MG63 (cell line): Measurements from ENCODE around the gene PRLH. TPM values are rescaled to one million over a fixed set of nuclear protein-coding genes. Genes with fewer than 3 reads are reported as not detected.
"Not testable (repeated sequence)": the region's sequence is repeated elsewhere in the genome, so short reads cannot be mapped to it uniquely, and the experiment has no call there.

Source experiments
- DNase-seq: peaks from one replicate; pipeline ENCODE4 v3.0.0-alpha.2; 2020
- H3K27me3 ChIP-seq: fragments of 250-450 bp; sonication (Bioruptor Pico); 2 replicates; pipeline ENCODE4 v1.5.1; 2020; ENCODE audit warnings: mild to moderate bottlenecking, moderate library complexity
- H3K36me3 ChIP-seq: fragments of 250-450 bp; sonication (Bioruptor Pico); 2 replicates; pipeline ENCODE4 v1.5.1; 2020; ENCODE audit warnings: mild to moderate bottlenecking, moderate library complexity
- H3K4me3 ChIP-seq: fragments of 250-450 bp; sonication (Bioruptor Pico); 2 replicates; pipeline ENCODE4 v1.5.1; 2020; ENCODE audit warnings: mild to moderate bottlenecking, moderate library complexity
- H3K9me3 ChIP-seq: fragments of 250-450 bp; sonication (Bioruptor Pico); 2 replicates; pipeline ENCODE4 v1.5.1; 2020; ENCODE audit warnings: mild to moderate bottlenecking, moderate library complexity
- total RNA-seq: library from RNA; depleted of rRNA; stranded (reverse); fragments of >200 nt; shearing (Covaris generic); gene quantifications from 2 replicates; pipeline ENCODE4 v1.2.3, GENCODE V29; 2014; ENCODE audit warnings: low replicate concordance; rRNA removed

The PRLH gene
- total RNA-seq, 1 experiment from 2014 or later, result not detected

- DNase-seq, result no peak
- Histone ChIP-seq H3K36me3 (no peaks in the 10 kb centered on the region), H3K4me3 (no peak overlapping the region), H3K9me3 (no peaks in the 10 kb centered on the region), H3K27me3 (no peaks in the 10 kb centered on the region)
Observed at GRCh38 chr2:237602409-237602808, 36.0 kb downstream of the PRLH start.

- Histone ChIP-seq H3K9me3 (no peaks in the 10 kb centered on the region), H3K4me3 (no peak overlapping the region), H3K27me3 (no peaks in the 10 kb centered on the region), H3K36me3 (no peaks in the 10 kb centered on the region)
- no peak for DNase-seq
Observed at GRCh38 chr2:237603049-237603717, 36.8 kb downstream of the PRLH start.

DNA sequence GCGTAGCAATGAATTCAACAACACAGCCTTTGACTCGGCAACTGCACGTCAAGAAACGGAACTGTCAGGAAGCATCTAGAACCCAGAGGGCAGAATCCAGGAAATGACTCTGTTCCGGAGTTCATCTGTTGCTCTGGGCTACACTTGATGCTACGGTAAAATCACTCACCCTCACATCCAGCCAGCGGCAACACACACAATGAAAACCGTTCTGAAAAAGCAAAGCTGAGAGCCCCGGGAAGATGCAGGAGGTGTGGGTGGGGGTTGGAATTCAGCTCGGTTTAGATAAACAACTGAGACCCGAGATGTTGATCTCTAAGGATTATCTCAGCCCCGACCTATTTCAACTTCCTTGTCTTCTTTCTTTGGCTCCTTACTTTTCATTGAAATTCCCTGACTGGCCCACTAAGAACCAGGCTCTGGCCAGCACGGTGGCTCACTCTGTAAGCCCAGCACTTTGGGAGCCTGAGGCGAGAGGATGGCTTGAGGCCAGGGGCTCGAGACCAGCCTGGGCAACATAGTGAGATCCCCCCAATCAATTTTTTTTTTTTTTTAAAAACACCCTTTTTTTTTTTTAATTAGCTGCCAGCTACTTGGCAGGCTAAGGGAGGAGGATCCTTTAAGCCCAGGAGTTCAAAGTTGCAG lies 37.5 kb downstream of the PRLH start:
- Histone ChIP-seq H3K27me3 (no peaks in the 10 kb centered on the region), H3K36me3 (no peaks in the 10 kb centered on the region), H3K4me3 (no peak overlapping the region), H3K9me3 (no peaks in the 10 kb centered on the region)
- DNase-seq, result no peak

DNA sequence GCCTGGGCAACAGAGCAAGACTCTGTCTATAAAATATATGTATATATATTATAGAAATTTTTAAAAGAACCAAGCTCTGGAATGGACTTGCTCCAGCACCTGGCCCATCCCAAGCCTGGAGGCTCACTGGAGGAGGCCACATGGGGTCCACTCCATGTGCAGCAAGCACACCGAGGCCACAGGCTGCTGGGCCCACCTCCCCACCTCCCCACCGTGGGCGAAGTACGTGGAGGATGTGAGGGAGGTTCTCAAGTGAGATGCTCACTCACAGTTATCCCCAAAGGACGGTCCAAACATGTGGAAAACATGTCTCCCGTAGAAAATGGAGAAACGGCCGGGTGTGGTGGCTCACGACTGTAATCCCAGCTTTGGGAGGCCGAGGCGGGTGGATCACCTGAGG lies 38.0 kb downstream of the PRLH start:
- Histone ChIP-seq H3K36me3 (no peaks in the 10 kb centered on the region), H3K9me3 (no peaks in the 10 kb centered on the region), H3K4me3 (no peak overlapping the region), H3K27me3 (no peaks in the 10 kb centered on the region)
- DNase-seq, result no peak

DNA sequence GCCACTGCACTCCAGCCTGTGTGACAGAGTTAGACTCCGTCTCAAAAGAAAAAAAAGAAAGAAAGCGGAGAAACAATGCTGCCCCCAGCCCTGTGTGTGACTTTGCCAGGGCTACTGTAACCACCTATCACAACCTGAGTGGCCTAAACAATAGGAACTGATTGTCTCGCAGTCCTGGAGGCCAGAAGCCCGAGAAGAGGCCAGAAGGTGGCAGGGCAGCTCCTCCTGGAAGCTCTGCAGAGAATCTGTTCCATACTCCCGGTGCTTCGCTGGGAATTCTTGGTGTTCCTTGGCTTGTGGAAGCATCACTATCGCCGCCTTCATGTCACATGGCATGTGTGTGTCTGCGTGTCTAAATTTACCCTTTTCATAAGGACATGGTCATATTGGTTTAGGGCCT lies 38.6 kb downstream of the PRLH start:
- Histone ChIP-seq H3K27me3 (no peaks in the 10 kb centered on the region), H3K36me3 (no peaks in the 10 kb centered on the region), H3K9me3 (no peaks in the 10 kb centered on the region), H3K4me3 (no peak overlapping the region)
- peak; percentile 36 for DNase-seq

GRCh38 chr2:237606522-237606921 lies 40.1 kb downstream of the PRLH start:
- not testable (repeated sequence) for H3K4me3 ChIP-seq, H3K36me3 ChIP-seq, H3K9me3 ChIP-seq, H3K27me3 ChIP-seq, DNase-seq

DNA sequence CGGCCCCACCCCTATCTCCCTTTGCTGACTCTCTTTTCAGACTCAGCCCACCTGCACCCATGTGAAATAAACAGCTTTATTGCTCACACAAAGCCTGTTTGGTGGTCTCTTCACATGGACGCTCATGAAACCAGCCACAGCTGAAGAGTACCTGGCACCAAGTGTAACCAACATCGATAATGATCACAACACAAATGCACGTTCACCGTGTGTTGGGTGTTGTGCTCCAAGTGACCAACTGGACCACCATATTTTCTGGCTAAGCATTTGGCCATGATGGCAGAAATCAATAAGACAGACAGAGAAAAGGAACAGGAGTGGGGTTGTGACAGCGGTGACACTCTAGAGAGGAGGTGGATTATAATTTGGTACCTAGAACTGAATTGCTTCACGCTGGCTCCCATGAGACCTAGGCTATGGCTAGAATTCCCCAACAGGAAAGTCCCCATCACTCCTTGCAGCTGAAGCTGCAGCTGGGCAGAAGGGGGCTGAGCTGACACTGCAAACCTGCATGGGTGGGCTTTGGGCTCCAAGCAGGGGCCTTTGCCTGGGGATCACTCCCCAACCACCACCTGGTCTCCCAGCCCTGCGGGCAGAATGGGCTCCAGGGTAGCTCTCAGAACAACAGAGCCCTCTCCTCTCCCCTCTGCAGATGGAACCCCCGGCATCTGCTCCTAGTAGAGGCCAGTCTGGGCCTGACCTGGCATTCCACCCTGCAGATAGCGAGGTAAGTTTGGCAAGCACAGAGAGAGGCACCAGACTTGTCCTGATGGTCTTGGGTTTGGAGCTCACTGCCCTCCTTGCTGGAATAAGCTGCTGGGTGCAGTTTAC lies 46.4 kb downstream of the PRLH start:
- no peak for DNase-seq

GRCh38 chr2:237613679-237614078 lies 47.3 kb downstream of the PRLH start:
- no peaks in the 10 kb centered on the region for H3K9me3 ChIP-seq
- no peak for DNase-seq
- no peaks in the 10 kb centered on the region for H3K27me3 ChIP-seq
- H3K36me3 ChIP-seq, result no peaks in the 10 kb centered on the region
- H3K4me3 ChIP-seq, result no peak overlapping the region

More for the DNA sequence above, 46.4 kb downstream of the PRLH start:
- Histone ChIP-seq H3K36me3 (no peaks in the 10 kb centered on the region), H3K9me3 (no peaks in the 10 kb centered on the region), H3K4me3 (no peak overlapping the region), H3K27me3 (no peaks in the 10 kb centered on the region)

DNA sequence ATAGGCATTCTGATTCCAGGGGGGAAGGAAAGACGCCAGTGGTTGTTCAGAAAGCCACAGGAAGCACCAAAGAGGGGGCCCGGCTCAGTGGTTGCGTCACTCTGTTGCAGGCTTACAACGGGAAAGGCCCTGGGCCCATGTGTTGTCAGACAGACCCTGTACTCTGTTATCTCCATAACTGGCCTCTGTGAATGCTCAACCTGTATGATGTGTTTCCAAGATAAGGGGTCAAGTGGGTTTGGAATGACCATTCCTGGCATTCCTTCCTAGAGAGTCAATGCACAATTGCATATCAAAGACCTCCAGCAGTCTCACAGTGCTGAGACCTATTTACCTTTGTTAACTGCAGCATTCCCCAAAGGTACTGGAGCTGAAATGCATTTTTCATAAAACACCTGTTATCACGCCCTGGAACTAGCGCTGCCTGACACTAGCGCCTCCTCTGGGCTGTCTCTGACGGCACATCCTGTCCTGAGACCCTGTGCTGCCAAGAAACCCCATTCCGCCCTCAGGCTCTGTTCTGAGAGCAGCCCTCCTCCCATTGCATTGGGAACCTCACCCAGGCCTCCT lies 47.9 kb downstream of the PRLH start:
- no peaks in the 10 kb centered on the region for H3K9me3 ChIP-seq
- H3K36me3 ChIP-seq, result no peaks in the 10 kb centered on the region
- H3K4me3 ChIP-seq, result no peak overlapping the region
- H3K27me3 ChIP-seq, result no peaks in the 10 kb centered on the region
- no peak for DNase-seq

GRCh38 chr2:237615631-237616249 lies 49.4 kb downstream of the PRLH start:
- DNase-seq, result no peak
- Histone ChIP-seq H3K9me3 (no peaks in the 10 kb centered on the region), H3K36me3 (no peaks in the 10 kb centered on the region), H3K27me3 (no peaks in the 10 kb centered on the region), H3K4me3 (no peak overlapping the region)

- H3K27me3 ChIP-seq, result no peaks in the 10 kb centered on the region
- H3K9me3 ChIP-seq, result no peaks in the 10 kb centered on the region
- DNase-seq, result no peak
- H3K4me3 ChIP-seq, result no peak overlapping the region
- no peaks in the 10 kb centered on the region for H3K36me3 ChIP-seq
Observed at GRCh38 chr2:237616373-237616733, 50.0 kb downstream of the PRLH start.

Other genes with a start within 250 kb of the PRLH start
- gene COL6A3, start 152.4 kb upstream of the PRLH start, total RNA-seq, result 465 and 564 TPM in 2 replicates
- 0.59 TPM in 1 of 2 replicates, not detected in the other for gene MLPH, start 79.3 kb upstream of the PRLH start, total RNA-seq
- not detected in 2 replicates for gene RAB17, start 24.2 kb downstream of the PRLH start, total RNA-seq
- gene LRRFIP1, start 61.0 kb downstream of the PRLH start, total RNA-seq, result 33.5 and 52.8 TPM in 2 replicates
- gene RBM44, start 232.2 kb downstream of the PRLH start, total RNA-seq, result 0.20 TPM in 1 of 2 replicates, not detected in the other